NCI-H128 (cell line): Measurements from ENCODE around the gene RRAGD.

Source experiments
- DNase-seq: peaks from one replicate; lab custom pipeline; 2025; ENCODE audit not compliant: unreplicated experiment; lab: John Stamatoyannopoulos, UW

Gene RRAGD

GRCh38 chr6:89348372-89348771 lies 63.7 kb downstream of the RRAGD start:
- no peak for DNase-seq

- no peak for DNase-seq
Measured at GRCh38 chr6:89347825-89348224, 64.2 kb downstream of the RRAGD start.

GRCh38 chr6:89346433-89346832 lies 65.6 kb downstream of the RRAGD start:
- DNase-seq, result no peak

GRCh38 chr6:89339565-89339964 lies 72.5 kb downstream of the RRAGD start:
- no peak for DNase-seq

GRCh38 chr6:89335164-89335563 lies 76.9 kb downstream of the RRAGD start:
- DNase-seq, result no peak

- no peak for DNase-seq
Measured at GRCh38 chr6:89330910-89331309, 81.2 kb downstream of the RRAGD start.

- no peak for DNase-seq
Measured at GRCh38 chr6:89328976-89329375, 83.1 kb downstream of the RRAGD start.

GRCh38 chr6:89324304-89324703 lies 87.8 kb downstream of the RRAGD start:
- no peak for DNase-seq

- DNase-seq, result no peak
Measured at GRCh38 chr6:89323511-89323971, 88.5 kb downstream of the RRAGD start.

GRCh38 chr6:89321131-89321970 lies 90.7 kb downstream of the RRAGD start:
- DNase-seq, result no peak

- no peak for DNase-seq
Measured at GRCh38 chr6:89320012-89320559, 92.0 kb downstream of the RRAGD start.

GRCh38 chr6:89317067-89317466 lies 95.0 kb downstream of the RRAGD start:
- no peak for DNase-seq

GRCh38 chr6:89315249-89315885 lies 96.7 kb downstream of the RRAGD start, which contains the start of gene GABRR2:
Gene GABRR2 (minus strand): TSS chr6:89315299. CDS start chr6:89315165, 134 bp downstream.
- DNase-seq, result no peak

- DNase-seq, result no peak
Measured at GRCh38 chr6:89314692-89315091, 97.4 kb downstream of the RRAGD start.
